Measurements from ENCODE around the gene FKBP3.
"Not testable (repeated sequence)": the region's sequence is repeated elsewhere in the genome, so short reads cannot be mapped to it uniquely, and the experiment has no call there.

FKBP3 gene

DNA sequence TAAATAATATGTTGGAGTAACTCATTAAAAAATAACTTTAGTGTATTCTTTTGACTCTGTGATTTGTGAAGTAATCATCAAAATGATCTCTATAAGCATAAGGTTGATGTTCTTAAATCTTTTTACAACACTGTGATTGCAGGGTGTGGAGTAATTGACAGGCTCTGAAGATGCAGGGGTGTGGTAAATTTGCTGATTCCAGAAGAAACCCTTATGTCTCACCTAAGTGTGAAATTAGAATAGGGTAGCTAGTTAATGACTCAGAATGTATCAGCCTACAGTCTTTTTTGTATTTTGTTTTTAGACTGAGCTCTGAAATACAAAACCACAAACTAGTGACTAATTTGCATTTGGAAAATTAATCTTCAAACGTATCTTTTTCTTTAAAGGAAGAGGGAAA lies 44.5 kb downstream of the FKBP3 start:
- DNase-seq (ENCODE audit: low spot score), result peak; percentile 38
- TF ChIP-seq, protein P1, sequence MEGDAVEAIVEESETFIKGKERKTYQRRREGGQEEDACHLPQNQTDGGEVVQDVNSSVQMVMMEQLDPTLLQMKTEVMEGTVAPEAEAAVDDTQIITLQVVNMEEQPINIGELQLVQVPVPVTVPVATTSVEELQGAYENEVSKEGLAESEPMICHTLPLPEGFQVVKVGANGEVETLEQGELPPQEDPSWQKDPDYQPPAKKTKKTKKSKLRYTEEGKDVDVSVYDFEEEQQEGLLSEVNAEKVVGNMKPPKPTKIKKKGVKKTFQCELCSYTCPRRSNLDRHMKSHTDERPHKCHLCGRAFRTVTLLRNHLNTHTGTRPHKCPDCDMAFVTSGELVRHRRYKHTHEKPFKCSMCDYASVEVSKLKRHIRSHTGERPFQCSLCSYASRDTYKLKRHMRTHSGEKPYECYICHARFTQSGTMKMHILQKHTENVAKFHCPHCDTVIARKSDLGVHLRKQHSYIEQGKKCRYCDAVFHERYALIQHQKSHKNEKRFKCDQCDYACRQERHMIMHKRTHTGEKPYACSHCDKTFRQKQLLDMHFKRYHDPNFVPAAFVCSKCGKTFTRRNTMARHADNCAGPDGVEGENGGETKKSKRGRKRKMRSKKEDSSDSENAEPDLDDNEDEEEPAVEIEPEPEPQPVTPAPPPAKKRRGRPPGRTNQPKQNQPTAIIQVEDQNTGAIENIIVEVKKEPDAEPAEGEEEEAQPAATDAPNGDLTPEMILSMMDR (IDR thresholded peaks at IDR 0.05; ENCODE audit: extremely low read depth, missing control alignments), result no peak

DNA sequence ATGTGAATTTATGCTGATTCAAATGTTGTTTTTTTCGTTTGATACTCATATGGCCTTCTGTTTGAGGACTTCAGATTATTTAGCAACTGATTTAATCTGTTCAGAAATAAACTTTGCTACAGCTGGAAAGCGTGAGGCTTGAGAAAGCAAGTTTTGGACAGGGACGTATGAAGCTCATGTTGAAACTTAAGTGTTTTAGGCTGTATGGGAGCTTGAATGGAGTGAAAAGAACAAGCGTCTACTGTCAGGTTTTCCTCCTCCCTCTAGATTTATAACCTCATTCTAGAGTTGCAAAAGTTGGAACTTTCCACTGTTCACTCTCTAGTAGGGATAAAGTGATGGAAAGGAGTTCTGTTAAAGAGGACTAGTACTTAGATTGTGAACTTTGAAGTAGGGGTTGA lies 49.3 kb downstream of the FKBP3 start:
- DNase-seq (ENCODE audit: low spot score), result no peak

DNA sequence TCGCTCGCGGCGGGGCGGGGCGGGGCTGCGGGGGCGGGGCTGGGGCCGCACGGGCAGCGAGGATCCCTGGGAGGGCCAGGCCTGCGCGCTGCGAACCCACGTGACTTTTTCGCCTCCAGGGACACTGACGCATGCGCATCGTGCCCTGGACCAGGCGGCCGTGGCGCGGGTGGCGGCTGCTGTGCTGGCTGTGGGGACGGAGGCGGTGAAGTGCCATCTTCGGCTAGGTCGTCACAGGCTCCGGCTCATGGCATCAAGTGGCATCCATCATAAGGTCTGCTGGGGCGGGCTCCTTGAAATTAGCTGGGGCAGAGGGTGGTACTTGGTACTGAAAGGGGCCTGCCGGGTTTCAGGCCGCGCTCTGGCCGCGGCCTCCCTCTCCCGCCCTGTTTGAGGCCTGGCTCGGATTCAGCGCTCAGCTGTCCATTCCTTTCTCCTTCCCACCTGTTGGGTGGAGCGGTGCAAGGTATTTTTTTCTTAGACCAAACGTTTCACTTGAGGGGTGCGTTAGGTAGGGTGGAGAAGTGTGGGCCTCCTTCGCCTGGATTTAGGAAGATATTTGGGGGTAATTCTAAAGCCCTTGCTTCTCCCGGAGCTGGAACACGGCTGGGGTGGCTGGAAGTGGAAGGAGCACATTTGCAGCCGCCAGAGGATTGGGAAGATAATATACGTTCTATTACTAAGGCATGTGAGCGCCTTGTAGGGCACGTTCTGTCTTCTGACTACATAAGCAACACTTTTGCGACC lies 50.1 kb downstream of the FKBP3 start, which contains the start of gene PRPF39:
TSS of gene PRPF39 (plus strand) at position 141 of the 747 bp plus-strand sequence. CDS start 11,124 bp downstream, outside the sequence.
- TF ChIP-seq, protein P1 (IDR thresholded peaks at IDR 0.05; ENCODE audit: extremely low read depth, missing control alignments), result no peak
- peak; percentile 98 for DNase-seq (ENCODE audit: low spot score)

More for the DNA sequence above, 49.3 kb downstream of the FKBP3 start:
- TF ChIP-seq, protein P1 (IDR thresholded peaks at IDR 0.05; ENCODE audit: extremely low read depth, missing control alignments), result no peak

DNA sequence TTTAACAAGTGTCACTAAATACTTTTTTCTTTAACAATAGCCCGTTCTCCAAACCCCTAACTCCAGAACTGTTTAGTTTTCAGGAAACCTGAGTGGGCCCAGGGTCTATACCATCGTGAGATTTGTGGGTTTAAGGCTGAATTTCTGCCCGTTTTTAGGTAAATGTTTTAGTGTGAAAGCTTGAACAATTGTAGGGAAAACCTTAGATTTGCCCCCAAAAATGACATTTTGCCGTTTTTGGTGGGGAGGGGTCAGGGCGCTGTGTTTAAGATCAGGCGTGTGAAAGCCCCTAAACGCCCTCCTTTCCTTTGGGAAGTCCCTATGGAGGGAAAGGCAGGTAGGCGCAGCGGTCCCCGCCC lies 50.7 kb downstream of the FKBP3 start:
- TF ChIP-seq, protein P1 (IDR thresholded peaks at IDR 0.05; ENCODE audit: extremely low read depth, missing control alignments), result no peak
- no peak for DNase-seq (ENCODE audit: low spot score)

DNA sequence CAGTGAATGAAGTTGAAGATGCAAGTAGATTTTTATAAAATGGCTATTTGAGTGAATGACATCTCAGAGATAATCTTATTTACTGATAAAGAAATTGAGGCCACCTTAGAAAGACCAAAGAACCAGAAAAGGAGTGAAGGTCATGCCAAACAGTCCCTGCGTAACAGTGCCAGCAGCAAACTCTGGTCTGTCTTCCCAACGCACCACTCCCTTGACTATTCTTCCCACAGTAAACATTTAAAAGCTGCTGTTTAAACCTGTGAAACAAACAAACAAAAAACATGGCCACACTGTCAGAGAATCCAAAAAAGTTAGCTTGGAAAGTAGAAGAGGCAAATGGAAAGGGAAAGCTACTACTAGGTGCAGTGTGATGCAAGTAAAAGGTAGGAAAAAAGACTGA lies 51.9 kb downstream of the FKBP3 start:
- no peak for DNase-seq (ENCODE audit: low spot score)
- TF ChIP-seq, protein P1 (IDR thresholded peaks at IDR 0.05; ENCODE audit: extremely low read depth, missing control alignments), result no peak

DNA sequence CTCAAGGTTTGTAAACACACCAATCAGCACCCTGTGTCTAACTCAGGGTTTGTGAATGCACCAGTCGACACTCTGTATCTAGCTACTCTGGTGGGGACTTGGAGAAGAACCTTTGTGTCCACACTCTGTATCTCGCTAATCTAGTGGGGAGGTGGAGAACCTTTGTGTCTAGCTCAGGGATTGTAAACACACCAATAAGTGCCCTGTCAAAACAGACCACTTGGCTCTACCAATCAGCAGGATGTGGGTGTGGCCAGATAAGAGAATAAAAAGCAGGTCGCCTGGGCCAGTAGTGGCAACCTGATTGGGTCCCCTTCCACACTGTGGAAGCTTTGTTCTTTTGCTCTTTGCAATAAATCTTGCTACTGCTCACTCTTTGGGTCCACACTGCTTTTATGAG lies 53.2 kb downstream of the FKBP3 start:
- not testable (repeated sequence) for DNase-seq (ENCODE audit: low spot score)

DNA sequence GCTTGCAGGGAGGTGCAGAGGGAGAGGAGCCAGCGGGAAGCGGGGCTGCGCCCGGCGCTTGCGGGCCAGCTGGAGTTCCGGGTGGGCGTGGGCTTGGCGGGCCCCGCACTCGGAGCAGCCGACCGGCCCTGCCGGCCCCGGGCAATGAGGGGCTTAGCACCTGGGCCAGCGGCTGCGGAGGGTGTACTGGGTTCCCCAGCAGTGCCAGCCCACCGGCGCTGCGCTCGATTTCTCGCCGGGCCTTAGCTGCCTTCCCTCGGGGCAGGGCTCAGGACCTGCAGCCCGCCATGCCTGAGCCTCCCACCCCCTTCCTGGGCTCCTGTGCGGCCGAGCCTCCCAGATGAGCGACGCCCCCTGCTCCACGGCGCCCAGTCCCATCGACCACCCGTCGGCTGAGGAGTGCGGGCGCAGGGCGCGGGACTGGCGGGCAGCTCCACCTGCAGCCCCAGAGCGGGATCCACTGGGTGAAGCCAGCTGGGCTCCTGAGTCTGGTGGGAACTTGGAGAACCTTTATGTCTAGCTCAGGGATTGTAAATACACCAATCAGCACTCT lies 53.8 kb downstream of the FKBP3 start:
- DNase-seq (ENCODE audit: low spot score), result not testable (repeated sequence)

DNA sequence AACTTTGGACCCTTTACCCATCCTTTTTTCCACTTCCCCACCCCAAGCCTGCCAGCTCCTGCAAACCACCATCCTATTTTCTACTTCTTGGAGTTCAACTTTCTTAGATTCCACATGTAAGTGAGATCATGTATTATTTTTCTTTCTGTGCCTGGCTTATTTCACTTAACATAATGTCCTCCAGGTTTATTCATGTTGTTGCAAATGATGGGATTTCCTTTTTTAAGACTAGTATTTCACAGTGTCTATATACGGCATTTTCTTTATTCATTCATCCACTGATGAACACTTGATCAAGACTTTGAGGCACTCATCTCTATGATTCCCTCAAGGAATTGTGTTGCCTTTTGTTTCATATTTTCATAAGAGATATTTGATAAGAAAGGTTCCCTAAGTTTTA lies 56.0 kb downstream of the FKBP3 start:
- TF ChIP-seq, protein P1 (IDR thresholded peaks at IDR 0.05; ENCODE audit: extremely low read depth, missing control alignments), result no peak

More for the DNA sequence above, 56.0 kb downstream of the FKBP3 start:
- DNase-seq (ENCODE audit: low spot score), result no peak
